Loucy (cell line): ENCODE measurements around the gene PLEKHA7.

Experiments used
- H2AFZ ChIP-seq: fragments of 200-600 bp; sonication (generic); 2 replicates; pipeline ENCODE4 v1.6.0; 2016; ENCODE audit warnings: antibody characterized with exemption, mild to moderate bottlenecking, low read length, moderate library complexity
- H3F3A ChIP-seq: fragments of 200-600 bp; 2 replicates; pipeline ENCODE4 v1.6.0; 2016; ENCODE audit warnings: antibody characterized with exemption, low read depth, mild to moderate bottlenecking
- H3K27me3 ChIP-seq: fragments of 200-600 bp; sonication (generic); 2 replicates; pipeline ENCODE4 v1.6.1; 2014; ENCODE audit warnings: low read length, mild to moderate bottlenecking; ENCODE audit not compliant: insufficient read depth, poor library complexity, severe bottlenecking
- H3K36me3 ChIP-seq: fragments of 200-600 bp; sonication (generic); 2 replicates; pipeline ENCODE4 v1.6.1; 2016; ENCODE audit warnings: low read length; ENCODE audit not compliant: insufficient read depth
- H3K4me1 ChIP-seq: fragments of 200-600 bp; sonication (generic); 2 replicates; pipeline ENCODE4 v1.5.1; 2014; ENCODE audit warnings: low read length, mild to moderate bottlenecking; ENCODE audit not compliant: insufficient read depth, poor library complexity, severe bottlenecking
- H3K4me2 ChIP-seq: fragments of 200-600 bp; sonication (generic); 2 replicates; pipeline ENCODE4 v1.6.0; 2014; ENCODE audit warnings: antibody characterized with exemption, low read length, low read depth, mild to moderate bottlenecking; ENCODE audit not compliant: poor library complexity, severe bottlenecking
- H3K4me3 ChIP-seq: fragments of 200-600 bp; sonication (generic); 2 replicates; pipeline ENCODE4 v1.5.1; 2014; ENCODE audit warnings: low read length, mild to moderate bottlenecking, mixed read lengths; ENCODE audit not compliant: poor library complexity, severe bottlenecking
- H3K79me2 ChIP-seq: fragments of 200-600 bp; sonication (generic); 2 replicates; pipeline ENCODE4 v1.6.1; 2014; ENCODE audit warnings: low read length; ENCODE audit not compliant: insufficient read depth
- H3K9ac ChIP-seq: fragments of 200-600 bp; sonication (generic); 2 replicates; pipeline ENCODE4 v1.6.0; 2014; ENCODE audit warnings: mild to moderate bottlenecking, low read depth, low read length, moderate library complexity; ENCODE audit not compliant: poor library complexity, severe bottlenecking
- H3K9me2 ChIP-seq: fragments of 200-600 bp; sonication (generic); replicated peaks from 2 replicates; pipeline ENCODE4 v1.6.1; 2016; ENCODE audit warnings: low read depth, low read length, mixed read lengths
- H3K9me3 ChIP-seq: fragments of 200-600 bp; sonication (generic); 2 replicates; pipeline ENCODE4 v1.6.1; 2014; ENCODE audit warnings: mild to moderate bottlenecking, antibody characterized with exemption, low read length, low read depth; ENCODE audit not compliant: insufficient read depth
- H4K20me1 ChIP-seq: fragments of 200-600 bp; sonication (generic); 2 replicates; pipeline ENCODE4 v1.6.0; 2014; ENCODE audit warnings: antibody characterized with exemption, low read length, mild to moderate bottlenecking; ENCODE audit not compliant: insufficient read depth, poor library complexity, severe bottlenecking
- EZH2phosphoT487 ChIP-seq: fragments of 200-600 bp; IDR thresholded peaks from 2 replicates; pipeline ENCODE4 v1.6.1; 2018; ENCODE audit warnings: antibody characterized with exemption, mild to moderate bottlenecking, moderate library complexity, borderline replicate concordance
- TF ChIP-seq, protein P1 (sequence below): fragments of 200-600 bp; sonication (generic); conservative IDR thresholded peaks from 2 replicates; pipeline ENCODE4 v1.5.1; 2014; ENCODE audit warnings: mild to moderate bottlenecking, antibody characterized with exemption, low read length

The PLEKHA7 gene

GRCh38 chr11:16857186-16857585 lies 157.0 kb downstream of the PLEKHA7 start:
- TF ChIP-seq, protein P1, sequence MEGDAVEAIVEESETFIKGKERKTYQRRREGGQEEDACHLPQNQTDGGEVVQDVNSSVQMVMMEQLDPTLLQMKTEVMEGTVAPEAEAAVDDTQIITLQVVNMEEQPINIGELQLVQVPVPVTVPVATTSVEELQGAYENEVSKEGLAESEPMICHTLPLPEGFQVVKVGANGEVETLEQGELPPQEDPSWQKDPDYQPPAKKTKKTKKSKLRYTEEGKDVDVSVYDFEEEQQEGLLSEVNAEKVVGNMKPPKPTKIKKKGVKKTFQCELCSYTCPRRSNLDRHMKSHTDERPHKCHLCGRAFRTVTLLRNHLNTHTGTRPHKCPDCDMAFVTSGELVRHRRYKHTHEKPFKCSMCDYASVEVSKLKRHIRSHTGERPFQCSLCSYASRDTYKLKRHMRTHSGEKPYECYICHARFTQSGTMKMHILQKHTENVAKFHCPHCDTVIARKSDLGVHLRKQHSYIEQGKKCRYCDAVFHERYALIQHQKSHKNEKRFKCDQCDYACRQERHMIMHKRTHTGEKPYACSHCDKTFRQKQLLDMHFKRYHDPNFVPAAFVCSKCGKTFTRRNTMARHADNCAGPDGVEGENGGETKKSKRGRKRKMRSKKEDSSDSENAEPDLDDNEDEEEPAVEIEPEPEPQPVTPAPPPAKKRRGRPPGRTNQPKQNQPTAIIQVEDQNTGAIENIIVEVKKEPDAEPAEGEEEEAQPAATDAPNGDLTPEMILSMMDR: no peak
- TF ChIP-seq EZH2phosphoT487: no peak
- Histone ChIP-seq H3K4me2 (no peak overlapping the region), H3K4me1 (peaks cover 15% of the 10 kb centered on the region)

DNA sequence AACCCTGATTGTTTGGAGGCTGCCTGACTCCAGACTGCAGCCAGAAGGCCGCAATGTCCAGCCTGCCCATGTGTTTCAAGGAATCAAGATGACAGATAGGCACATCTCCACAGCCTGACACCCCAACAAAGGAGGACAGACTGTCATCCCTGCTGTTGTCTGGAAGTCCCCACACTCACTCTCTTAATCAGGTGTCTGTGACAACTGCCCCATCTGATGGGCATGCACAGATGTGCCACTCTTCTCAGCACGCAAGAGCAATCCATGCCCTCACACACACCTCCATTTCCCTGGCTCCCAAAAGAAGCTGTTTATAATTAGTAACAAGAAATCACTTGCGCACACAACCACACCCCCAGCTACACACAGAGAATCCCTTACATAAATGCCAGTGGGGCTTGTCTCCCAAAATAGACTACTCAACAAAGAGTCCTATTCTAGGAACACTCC lies 158.2 kb downstream of the PLEKHA7 start:
- no peaks in the 10 kb centered on the region for H3K9me2 ChIP-seq
- TF ChIP-seq EZH2phosphoT487: no peak
- TF ChIP-seq, protein P1: no peak
- no peak overlapping the region for H3K9ac ChIP-seq
- H3K36me3 ChIP-seq: peaks cover 25% of the 10 kb centered on the region; the same call in 1 of the 2 replicates
- no peak overlapping the region for H2AFZ ChIP-seq
- peaks cover 11% of the 10 kb centered on the region for H3K4me1 ChIP-seq
- H3K27me3 ChIP-seq: no peaks in the 10 kb centered on the region
- H3F3A ChIP-seq: no peaks in the 10 kb centered on the region
- H3K4me3 ChIP-seq: no peak overlapping the region
- H3K79me2 ChIP-seq: no peaks in the 10 kb centered on the region
- H4K20me1 ChIP-seq: no peaks in the 10 kb centered on the region
- H3K4me2 ChIP-seq: no peak overlapping the region
- no peaks in the 10 kb centered on the region for H3K9me3 ChIP-seq

More at GRCh38 chr11:16857186-16857585, 157.0 kb downstream of the PLEKHA7 start:
- H3F3A ChIP-seq: no peaks in the 10 kb centered on the region
- no peaks in the 10 kb centered on the region for H3K9me3 ChIP-seq
- no peaks in the 10 kb centered on the region for H3K79me2 ChIP-seq
- H3K27me3 ChIP-seq: no peaks in the 10 kb centered on the region
- H3K9me2 ChIP-seq: no peaks in the 10 kb centered on the region
- H2AFZ ChIP-seq: no peak overlapping the region
- peaks cover 21% of the 10 kb centered on the region; the same call in 1 of the 2 replicates for H3K36me3 ChIP-seq
- H4K20me1 ChIP-seq: no peaks in the 10 kb centered on the region
- no peak overlapping the region for H3K4me3 ChIP-seq
- no peak overlapping the region for H3K9ac ChIP-seq

- TF ChIP-seq, protein P1: no peak
- no peak for TF ChIP-seq EZH2phosphoT487
- H2AFZ ChIP-seq: no peak overlapping the region
- H4K20me1 ChIP-seq: no peaks in the 10 kb centered on the region
- H3K9ac ChIP-seq: no peak overlapping the region
- H3K9me3 ChIP-seq: no peaks in the 10 kb centered on the region
- no peak overlapping the region for H3K4me2 ChIP-seq
- H3K9me2 ChIP-seq: no peaks in the 10 kb centered on the region
- peaks cover 35% of the 10 kb centered on the region; the same call in 1 of the 2 replicates for H3K36me3 ChIP-seq
- H3K79me2 ChIP-seq: no peaks in the 10 kb centered on the region
- H3K4me1 ChIP-seq: peaks cover 2% of the 10 kb centered on the region
- H3K4me3 ChIP-seq: no peak overlapping the region
- no peaks in the 10 kb centered on the region for H3K27me3 ChIP-seq
- no peaks in the 10 kb centered on the region for H3F3A ChIP-seq
Observed at GRCh38 chr11:16854979-16855378, 159.2 kb downstream of the PLEKHA7 start.
